SU-DHL-6 (cell line): ENCODE measurements around the gene MOG.
A peak's percentile ranks its signal among the peaks of the same experiment; 100 is the strongest.

ENCODE experiments used
- H2AFZ ChIP-seq: fragments of 200-600 bp; sonication (generic); 2 replicates; pipeline ENCODE4 v1.6.1; 2014; ENCODE audit warnings: low read depth, mild to moderate bottlenecking, moderate library complexity, mixed read lengths, antibody characterized with exemption, low read length; ENCODE audit not compliant: severe bottlenecking
- H3F3A ChIP-seq: fragments of 200-600 bp; shearing (Covaris generic); 2 replicates; pipeline ENCODE4 v1.6.0; 2016; ENCODE audit warnings: antibody characterized with exemption, mild to moderate bottlenecking; ENCODE audit not compliant: insufficient read depth
- H3K27ac ChIP-seq: fragments of 200-600 bp; sonication (generic); 2 replicates; pipeline ENCODE4 v1.5.1; 2016; ENCODE audit warnings: low read depth, mild to moderate bottlenecking, low read length, moderate library complexity, mixed read lengths
- H3K27me3 ChIP-seq: fragments of 200-600 bp; sonication (generic), shearing (Covaris generic); 2 replicates; pipeline ENCODE4 v1.6.0; 2014; ENCODE audit warnings: mild to moderate bottlenecking, low read length
- H3K36me3 ChIP-seq: fragments of 200-600 bp; sonication (generic); 2 replicates; pipeline ENCODE4 v1.6.1; 2014; ENCODE audit warnings: mild to moderate bottlenecking, low read length, mixed read lengths
- H3K4me2 ChIP-seq: fragments of 300-600, 200-600 bp; shearing (Covaris generic), sonication (generic); 2 replicates; pipeline ENCODE4 v1.6.0; 2014; ENCODE audit warnings: low read length, low read depth, mild to moderate bottlenecking; ENCODE audit not compliant: poor library complexity, severe bottlenecking
- H3K4me3 ChIP-seq: fragments of 200-600 bp; sonication (generic); 2 replicates; pipeline ENCODE4 v1.5.1; 2014; ENCODE audit warnings: antibody characterized with exemption, low read length, mild to moderate bottlenecking, mixed read lengths; ENCODE audit not compliant: insufficient read depth, poor library complexity, severe bottlenecking
- H3K79me2 ChIP-seq: fragments of 200-600 bp; sonication (generic); 2 replicates; pipeline ENCODE4 v1.6.1; 2014; ENCODE audit warnings: mild to moderate bottlenecking, low read length, moderate library complexity; ENCODE audit not compliant: insufficient read depth
- H3K9ac ChIP-seq: fragments of 200-600 bp; sonication (generic); 2 replicates; pipeline ENCODE4 v1.7.0; 2014; ENCODE audit warnings: mild to moderate bottlenecking, low read length
- H3K9me2 ChIP-seq: fragments of 200-600 bp; sonication (generic); replicated peaks from 2 replicates; pipeline ENCODE4 v1.6.1; 2014; ENCODE audit warnings: low read length; ENCODE audit not compliant: insufficient read depth
- H3K9me3 ChIP-seq: fragments of 200-600 bp; sonication (generic); 2 replicates; pipeline ENCODE4 v1.6.1; 2014; ENCODE audit warnings: low read length, mixed read lengths; ENCODE audit not compliant: insufficient read depth
- H4K20me1 ChIP-seq: fragments of 200-600 bp; sonication (generic); 2 replicates; pipeline ENCODE4 v1.6.1; 2014; ENCODE audit warnings: low read depth, mild to moderate bottlenecking, antibody characterized with exemption, low read length, moderate library complexity, mixed read lengths
- CTCF ChIP-seq: fragments of 200-600 bp; sonication (generic); IDR thresholded peaks from one replicate; pipeline ENCODE4 v1.5.1; 2017; ENCODE audit warnings: antibody characterized with exemption, mild to moderate bottlenecking, low read length, moderate library complexity; ENCODE audit not compliant: insufficient read depth, poor library complexity, severe bottlenecking
- EZH2phosphoT487 ChIP-seq: fragments of 200-600 bp; sonication (generic), shearing (Covaris generic); conservative IDR thresholded peaks from 2 replicates; pipeline ENCODE4 v1.6.1; 2018; ENCODE audit warnings: mild to moderate bottlenecking, antibody characterized with exemption, low read length, moderate library complexity, mixed read lengths

Gene MOG

GRCh38 chr6:29653452-29654038, 3.3 kb upstream of the MOG start:
- Histone ChIP-seq H3K27me3 (no peaks in the 10 kb centered on the region), H3K4me2 (no peak overlapping the region), H3K27ac (no peak overlapping the region), H3K36me3 (no peaks in the 10 kb centered on the region), H4K20me1 (no peaks in the 10 kb centered on the region), H3K4me3 (no peak overlapping the region), H3F3A (peaks cover 3% of the 10 kb centered on the region; the same call in 1 of the 2 replicates), H3K9me2 (no peaks in the 10 kb centered on the region), H3K9ac (no peak overlapping the region), H3K9me3 (no peaks in the 10 kb centered on the region), H3K79me2 (no peaks in the 10 kb centered on the region), H2AFZ (no peak overlapping the region)
- peak; percentile 84 for TF ChIP-seq CTCF
- no peak for TF ChIP-seq EZH2phosphoT487

- no peaks in the 10 kb centered on the region for H3K9me2 ChIP-seq
- H3K4me3 ChIP-seq, result no peak overlapping the region
- H3K4me2 ChIP-seq, result no peak overlapping the region
- no peak overlapping the region for H2AFZ ChIP-seq
- no peak overlapping the region for H3K27ac ChIP-seq
- H3K27me3 ChIP-seq, result no peaks in the 10 kb centered on the region
- H3K9me3 ChIP-seq, result no peaks in the 10 kb centered on the region
- H3K36me3 ChIP-seq, result no peaks in the 10 kb centered on the region
- H3F3A ChIP-seq, result peaks cover 3% of the 10 kb centered on the region; the same call in 1 of the 2 replicates
- no peak for TF ChIP-seq CTCF
- no peak for TF ChIP-seq EZH2phosphoT487
- H3K79me2 ChIP-seq, result no peaks in the 10 kb centered on the region
- H4K20me1 ChIP-seq, result no peaks in the 10 kb centered on the region
- H3K9ac ChIP-seq, result no peak overlapping the region
These were observed 1.2 kb upstream of the MOG start for GRCh38 chr6:29655658-29656057.

- Histone ChIP-seq H3K4me3 (no peak overlapping the region), H3K79me2 (no peaks in the 10 kb centered on the region), H3K27ac (no peak overlapping the region), H3K9ac (no peak overlapping the region), H3K9me3 (no peaks in the 10 kb centered on the region), H2AFZ (no peak overlapping the region), H3K4me2 (no peak overlapping the region), H4K20me1 (no peaks in the 10 kb centered on the region), H3K27me3 (no peaks in the 10 kb centered on the region), H3F3A (peaks cover 3% of the 10 kb centered on the region; the same call in 1 of the 2 replicates), H3K36me3 (no peaks in the 10 kb centered on the region), H3K9me2 (no peaks in the 10 kb centered on the region)
- no peak for TF ChIP-seq EZH2phosphoT487
- no peak for TF ChIP-seq CTCF
These were observed 735 bp upstream of the MOG start for GRCh38 chr6:29656157-29656556.
